ENCODE measurements around the gene SP140.
"Not testable (repeated sequence)": the region's sequence is repeated elsewhere in the genome, so short reads cannot be mapped to it uniquely, and the experiment has no call there.

The SP140 gene

DNA sequence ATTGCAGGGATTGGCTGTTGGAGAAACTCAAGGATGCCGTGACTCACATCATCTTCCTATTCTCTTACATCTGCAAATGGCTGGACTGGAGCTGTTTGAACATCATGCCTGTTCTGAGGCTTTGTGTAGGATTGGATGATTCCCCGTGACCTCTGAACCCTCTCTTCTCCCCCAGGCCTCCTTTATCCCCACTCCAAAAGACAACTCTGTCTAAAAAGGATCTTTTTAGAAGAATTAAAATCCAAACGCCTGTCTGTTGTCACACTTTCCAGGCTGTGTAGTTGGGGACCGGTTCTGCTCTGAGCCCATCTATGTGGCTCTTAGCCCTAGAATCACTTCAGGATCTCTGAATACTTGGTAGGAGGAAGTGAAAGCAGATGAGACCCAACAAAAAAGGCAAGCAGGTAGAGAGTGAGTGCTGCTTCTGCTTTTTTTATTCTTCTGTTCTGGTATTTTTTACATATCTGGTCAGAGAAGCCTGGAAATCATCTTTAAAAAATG, 565 bp downstream of the SP140 start:
- DNase-seq: no peak

- DNase-seq: no peak
These were observed 1.7 kb downstream of the SP140 start for GRCh38 chr2:230227216-230227615.

GRCh38 chr2:230230087-230230486, 4.6 kb downstream of the SP140 start:
- no peak for DNase-seq

GRCh38 chr2:230230496-230231200, 5.1 kb downstream of the SP140 start:
- no peak for DNase-seq

- DNase-seq: no peak
These were observed 5.7 kb downstream of the SP140 start for GRCh38 chr2:230231251-230231650.

DNA sequence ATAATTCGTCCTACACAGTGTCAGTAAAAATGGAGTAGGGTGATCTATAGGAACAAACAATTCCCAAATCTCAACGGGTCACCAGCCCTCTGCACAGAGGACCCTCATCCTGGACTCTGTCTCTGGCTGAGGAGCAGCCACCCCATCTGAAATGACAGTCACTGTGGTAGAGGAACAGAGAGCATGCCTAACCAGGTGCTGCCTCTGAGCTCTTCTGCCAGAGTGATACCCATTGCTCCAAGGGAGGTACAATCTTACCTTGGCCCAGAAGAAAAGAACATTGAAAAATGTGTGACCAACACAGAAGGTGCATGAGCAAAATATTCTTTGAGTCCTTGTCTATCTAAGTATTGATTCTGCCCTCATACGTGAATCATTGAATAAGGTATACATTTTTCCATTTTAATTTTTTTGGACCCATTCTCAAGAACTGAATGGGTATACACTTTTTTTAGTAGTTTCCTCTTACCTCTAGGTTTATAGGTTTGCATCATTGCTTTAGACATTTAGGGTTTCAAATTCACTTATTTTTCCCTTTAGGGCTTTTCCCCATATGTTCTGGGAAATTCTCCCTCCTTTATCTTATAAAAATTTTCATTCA, 8.7 kb downstream of the SP140 start:
- DNase-seq: no peak

DNA sequence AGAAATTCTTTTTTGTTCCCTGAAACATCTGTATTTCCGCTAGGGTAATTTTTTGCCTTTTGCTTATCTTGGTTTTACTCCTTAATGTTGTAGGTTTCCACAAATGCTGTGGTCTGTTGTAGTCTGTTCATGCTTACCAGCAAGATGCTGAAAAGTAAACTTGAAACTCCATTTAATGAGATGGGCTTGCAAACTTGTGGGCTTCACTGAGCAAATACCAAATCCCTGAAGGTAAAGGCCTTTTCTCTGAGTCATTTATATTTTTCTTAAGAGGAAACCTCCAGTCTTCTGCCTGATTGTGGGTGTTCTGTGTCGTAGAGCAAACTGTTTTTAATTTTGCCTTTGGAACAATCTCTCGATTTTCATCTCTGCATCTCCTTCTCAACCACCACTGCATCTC, 9.3 kb downstream of the SP140 start:
- no peak for DNase-seq

DNA sequence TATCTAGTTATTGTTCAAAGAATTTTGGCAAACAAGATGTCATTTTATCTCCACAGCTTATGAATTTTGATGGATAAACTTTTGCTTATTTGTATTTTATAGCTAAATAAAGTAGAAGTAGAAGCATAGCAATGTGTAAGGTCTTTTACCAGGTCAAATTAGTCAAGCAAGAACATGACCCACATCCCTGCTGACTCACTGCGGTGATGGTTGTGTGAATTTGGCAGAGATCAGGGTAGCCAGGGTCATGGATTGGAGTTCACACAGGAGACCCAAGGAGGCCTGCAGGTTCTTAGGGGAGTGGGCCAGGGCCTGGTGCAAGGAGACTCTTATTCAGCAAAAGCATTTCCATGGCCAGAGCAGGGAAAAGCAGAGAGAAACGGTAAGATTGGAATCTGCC, 18.7 kb downstream of the SP140 start:
- no peak for DNase-seq

DNA sequence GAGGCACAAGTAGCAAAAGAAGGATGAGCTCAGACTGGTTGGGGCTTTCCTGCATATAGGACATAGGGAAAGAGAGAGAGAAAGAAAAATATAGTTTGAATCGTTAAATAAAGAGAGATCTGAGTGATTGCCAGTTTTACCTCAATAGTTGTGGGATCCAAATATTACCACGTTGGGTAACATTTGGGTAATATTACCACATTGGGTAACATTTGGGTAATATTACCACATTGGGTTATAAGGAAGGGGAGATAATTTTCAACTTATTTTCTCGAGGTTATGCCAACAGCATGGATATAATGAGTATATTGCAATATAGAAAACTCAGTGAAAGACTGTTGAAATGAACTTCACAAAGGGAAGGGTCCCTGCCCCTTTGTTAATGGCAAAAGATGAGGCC, 20.7 kb downstream of the SP140 start:
- DNase-seq: no peak

DNA sequence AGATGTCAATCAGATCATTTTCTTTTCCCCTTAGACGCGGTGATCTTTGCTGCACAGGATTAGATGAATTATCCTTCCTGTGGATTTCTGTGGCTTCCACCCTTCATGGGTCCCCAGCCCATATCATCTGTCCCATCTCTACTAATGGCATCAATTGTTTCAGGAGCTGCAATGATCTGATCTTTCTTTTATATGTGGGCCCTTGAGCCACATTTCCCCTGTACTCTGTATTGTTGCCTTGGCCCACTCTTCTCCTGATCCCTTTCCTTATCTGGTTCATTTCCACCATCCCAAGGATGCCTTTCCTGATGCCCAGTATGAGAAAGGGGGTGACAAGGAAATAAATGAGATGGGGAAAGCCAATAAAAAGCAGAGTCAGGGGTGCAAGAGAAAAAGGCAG, 24.7 kb downstream of the SP140 start:
- DNase-seq: no peak

- no peak for DNase-seq
These were observed 28.8 kb downstream of the SP140 start for GRCh38 chr2:230254152-230254881.

DNA sequence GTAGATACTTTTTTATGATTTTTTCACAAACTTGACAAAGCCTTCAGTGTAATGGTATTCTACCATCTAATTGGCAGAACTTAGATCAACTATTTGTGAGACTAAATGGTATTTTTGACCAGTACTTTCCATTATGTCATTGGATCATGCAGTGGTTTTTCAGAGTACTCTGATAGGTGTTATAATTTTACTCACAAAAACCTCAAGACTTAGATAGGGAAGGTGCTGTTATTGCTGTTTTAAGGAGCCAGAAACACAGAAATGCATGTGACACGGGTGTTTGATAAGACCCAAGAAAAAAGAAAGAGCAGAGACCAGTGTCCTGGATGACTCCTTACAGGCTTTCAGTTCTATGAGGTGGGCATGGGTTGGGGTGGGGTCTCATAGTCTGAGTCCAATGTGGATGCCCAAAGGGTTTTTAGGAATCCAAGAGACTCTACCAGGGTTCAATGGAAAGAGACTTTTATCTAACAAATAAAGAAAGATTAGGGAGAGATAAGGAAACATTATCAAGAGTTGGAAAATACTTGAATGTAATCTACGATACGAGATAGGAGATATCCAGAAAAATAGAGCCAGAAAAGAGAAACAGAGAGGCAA, 31.3 kb downstream of the SP140 start:
- no peak for DNase-seq

GRCh38 chr2:230258483-230258882, 32.9 kb downstream of the SP140 start:
- DNase-seq: no peak

DNA sequence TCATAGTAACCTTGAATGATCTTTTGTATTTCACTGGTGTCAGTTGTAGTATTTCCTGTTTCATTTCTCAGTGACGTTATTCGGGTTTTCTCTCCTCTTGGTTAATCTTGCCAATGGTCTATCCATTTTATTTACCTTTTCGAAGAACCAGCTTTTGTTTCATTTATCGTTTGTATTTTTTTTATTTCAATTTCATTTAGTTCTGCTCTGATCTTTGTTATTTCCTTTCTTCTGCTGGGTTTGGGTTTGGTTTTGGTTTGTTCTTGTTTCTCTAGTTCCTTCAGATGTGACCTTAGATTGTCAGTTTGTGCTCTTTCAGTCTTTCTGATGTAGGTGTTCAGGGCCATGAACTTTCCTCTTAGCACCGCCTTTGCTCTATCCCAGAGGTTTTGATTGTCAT, 36.7 kb downstream of the SP140 start:
- no peak for DNase-seq

DNA sequence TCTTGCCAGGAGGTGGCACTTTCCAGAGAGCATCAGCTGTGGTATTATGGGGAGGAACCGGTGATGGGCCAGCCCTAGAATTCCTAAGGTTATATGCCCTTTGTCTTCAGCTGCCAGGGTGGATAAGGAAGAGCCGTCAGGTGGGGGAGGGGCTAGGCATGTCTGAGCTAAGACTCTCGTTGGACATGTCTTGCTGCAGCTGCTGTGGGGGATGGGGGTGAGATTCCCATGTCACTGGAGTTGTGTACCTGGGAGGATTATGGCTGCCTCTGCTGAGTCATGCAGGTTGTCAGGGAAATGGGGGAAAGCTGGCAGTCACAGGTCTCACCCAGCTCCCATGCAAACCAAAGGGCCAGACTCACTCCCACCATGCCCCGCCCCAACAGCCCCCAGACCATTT, 39.4 kb downstream of the SP140 start:
- not testable (repeated sequence) for DNase-seq

DNA sequence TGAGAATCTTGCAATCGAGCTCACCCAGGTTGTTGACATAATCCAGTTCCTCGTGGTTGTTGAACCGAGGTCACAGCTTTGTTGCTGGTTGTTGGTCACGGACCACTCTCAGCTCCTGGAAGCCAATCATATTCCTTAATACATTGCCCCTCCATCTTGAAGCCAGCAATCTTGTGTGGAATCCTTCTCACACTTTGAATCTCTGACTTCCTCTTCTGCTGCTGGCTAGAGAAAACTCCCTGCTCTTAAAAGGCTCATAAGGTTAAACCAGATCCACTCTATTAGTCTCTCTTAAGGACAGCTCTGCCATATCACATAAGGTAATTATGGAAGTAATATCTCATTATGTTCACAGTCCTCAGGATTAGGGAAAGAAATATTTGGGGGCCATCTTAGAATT, 41.1 kb downstream of the SP140 start:
- no peak for DNase-seq

DNA sequence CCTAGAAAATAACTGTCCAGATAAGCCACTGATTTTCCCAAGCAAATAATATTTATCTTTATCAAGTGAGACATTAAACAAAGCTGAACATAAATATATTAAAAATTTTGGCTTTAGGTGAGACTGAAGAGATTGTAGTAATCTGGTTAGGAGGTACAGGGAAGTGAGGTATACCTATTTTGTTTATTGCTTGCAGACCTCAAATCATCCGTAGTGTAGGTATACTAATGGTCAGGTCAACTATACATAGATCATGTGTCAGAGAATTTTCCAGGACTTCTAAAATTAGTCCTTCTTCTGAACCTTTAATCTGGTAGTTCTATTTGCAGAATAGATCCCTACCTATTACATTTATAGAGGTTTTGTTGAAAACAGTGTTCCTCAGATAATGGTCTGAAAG, 41.5 kb downstream of the SP140 start:
- DNase-seq: no peak

DNA sequence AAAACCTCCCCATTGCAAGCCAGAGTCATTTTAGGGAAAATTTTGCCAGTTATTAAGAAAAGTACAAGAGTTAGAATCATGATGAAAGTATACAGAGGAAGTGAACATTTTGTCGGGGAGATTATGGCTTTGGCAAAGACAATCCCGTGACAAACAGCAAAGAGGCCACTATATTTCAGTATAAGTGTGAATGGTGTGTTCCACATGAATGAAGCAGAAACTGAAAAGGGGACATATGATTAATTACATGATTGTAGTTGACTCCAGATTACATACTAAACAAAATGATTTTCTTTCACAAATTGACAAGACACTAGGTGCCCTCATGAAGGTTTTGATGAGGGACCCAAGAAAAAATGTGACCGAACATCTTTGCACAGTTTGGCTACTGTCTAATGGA, 42.0 kb downstream of the SP140 start:
- DNase-seq: no peak

- DNase-seq: no peak
These were observed 43.2 kb downstream of the SP140 start for GRCh38 chr2:230268606-230269243.

GRCh38 chr2:230269715-230270114, 44.2 kb downstream of the SP140 start:
- DNase-seq: no peak

DNA sequence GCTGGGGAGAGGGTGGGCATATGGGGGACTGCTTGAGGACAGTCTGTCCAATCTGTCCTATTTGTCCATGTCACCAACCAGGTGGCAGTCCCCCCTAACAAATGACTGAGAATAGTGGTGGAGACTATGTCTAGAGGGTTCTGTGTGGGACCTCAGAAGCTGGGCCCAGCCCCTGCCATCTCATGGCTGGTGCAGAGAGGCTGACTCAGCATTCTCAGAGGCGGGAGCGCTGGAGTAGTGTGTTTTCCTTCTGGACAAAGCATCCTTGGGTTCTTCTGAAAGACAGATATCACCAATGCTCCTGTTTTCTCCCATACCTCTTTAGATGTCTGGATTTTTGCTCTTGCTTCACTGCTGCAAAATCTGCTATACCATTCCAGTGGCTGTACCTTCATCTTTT, 57.4 kb downstream of the SP140 start:
- no peak for DNase-seq

DNA sequence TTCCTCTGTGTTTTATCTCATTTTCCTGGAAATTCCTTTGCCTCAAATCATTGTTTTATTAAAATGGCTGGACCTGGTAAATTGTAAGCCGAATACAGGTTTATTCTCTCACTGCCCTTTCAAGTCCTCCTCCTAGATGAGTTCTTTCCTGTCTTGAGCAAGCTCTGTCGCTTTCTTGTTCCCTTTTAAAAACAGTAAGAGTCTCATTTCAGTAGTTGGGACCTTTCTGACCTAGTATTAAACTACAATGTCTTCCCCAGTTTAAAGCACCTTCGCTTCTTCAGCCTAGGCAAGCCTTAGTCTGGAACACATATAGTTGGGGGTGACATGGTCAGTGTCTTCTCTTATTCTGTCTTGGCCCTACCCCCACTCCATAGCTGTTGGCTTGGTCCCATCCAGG, 60.5 kb downstream of the SP140 start:
- no peak for DNase-seq

- not testable (repeated sequence) for DNase-seq
These were observed 63.8 kb downstream of the SP140 start for GRCh38 chr2:230289311-230289710.

Measured in NCI-H748 treated with DMSO at 0.1 percent for 48 hours (cell line).